Measurements from ENCODE around the gene ATP4A.
"Not testable (repeated sequence)": the region's sequence is repeated elsewhere in the genome, so short reads cannot be mapped to it uniquely, and the experiment has no call there.

The ATP4A gene

GRCh38 chr19:35563207-35563829, at the start of gene ATP4A:
ATP4A (minus strand) TSS chr19:35563658; CDS start chr19:35563629, 29 bp downstream.
- no peak for DNase-seq

- peak; percentile 93 for DNase-seq
These were observed 49.3 kb upstream of the ATP4A start, which contains the start of gene HAUS5 for GRCh38 chr19:35612559-35613321. HAUS5 (plus strand) TSS chr19:35612735; CDS start chr19:35612795, 60 bp downstream.

GRCh38 chr19:35612224-35612558, 48.7 kb upstream of the ATP4A start:
- DNase-seq = no peak

GRCh38 chr19:35609851-35610353, 46.4 kb upstream of the ATP4A start:
- DNase-seq = peak; percentile 34

GRCh38 chr19:35608251-35608650, 44.8 kb upstream of the ATP4A start:
- no peak for DNase-seq

- DNase-seq = no peak
These were observed 44.2 kb upstream of the ATP4A start for GRCh38 chr19:35607661-35608060.

- DNase-seq = not testable (repeated sequence)
These were observed 43.7 kb upstream of the ATP4A start for GRCh38 chr19:35607170-35607569.

- not testable (repeated sequence) for DNase-seq
These were observed 41.0 kb upstream of the ATP4A start for GRCh38 chr19:35604436-35604835.

GRCh38 chr19:35601971-35602370, 38.5 kb upstream of the ATP4A start:
- no peak for DNase-seq

GRCh38 chr19:35596366-35596999, 33.0 kb upstream of the ATP4A start:
- no peak for DNase-seq

- DNase-seq = no peak
These were observed 32.5 kb upstream of the ATP4A start for GRCh38 chr19:35595928-35596327.

- DNase-seq = not testable (repeated sequence)
These were observed 31.6 kb upstream of the ATP4A start for GRCh38 chr19:35595026-35595425.

- peak; percentile 30 for DNase-seq
These were observed 28.8 kb upstream of the ATP4A start for GRCh38 chr19:35592226-35592625.

- no peak for DNase-seq
These were observed 27.4 kb upstream of the ATP4A start for GRCh38 chr19:35590875-35591274.

GRCh38 chr19:35587321-35587720, 23.9 kb upstream of the ATP4A start:
- no peak for DNase-seq

GRCh38 chr19:35585848-35586247, 22.4 kb upstream of the ATP4A start, which contains the start of gene PMIS2:
PMIS2 (plus strand) TSS chr19:35586173; CDS start chr19:35586260, 87 bp downstream.
- no peak for DNase-seq

GRCh38 chr19:35582760-35583159, 19.3 kb upstream of the ATP4A start:
- no peak for DNase-seq

- DNase-seq = no peak
These were observed 15.2 kb upstream of the ATP4A start for GRCh38 chr19:35578707-35579106.

- DNase-seq = no peak
These were observed 14.5 kb upstream of the ATP4A start for GRCh38 chr19:35577918-35578317.

GRCh38 chr19:35571406-35571965, 8.0 kb upstream of the ATP4A start:
- no peak for DNase-seq

- no peak for DNase-seq
These were observed 5.9 kb upstream of the ATP4A start for GRCh38 chr19:35569281-35569781.

GRCh38 chr19:35566738-35567137, 3.3 kb upstream of the ATP4A start:
- no peak for DNase-seq
